Hepatocyte (in vitro differentiated cells): ENCODE measurements around the gene SHROOM3.

Experiments
- EZH2 ChIP-seq: fragments of 200-600 bp; sonication (generic); IDR thresholded peaks from 2 replicates; pipeline ENCODE4 v1.6.1; 2016; ENCODE audit warnings: antibody characterized with exemption, mild to moderate bottlenecking, borderline replicate concordance
- EZH2phosphoT487 ChIP-seq: fragments of 200-600 bp; sonication (generic); IDR thresholded peaks from one replicate; pipeline ENCODE4 v1.6.1; 2018; ENCODE audit warnings: antibody characterized with exemption, mild to moderate bottlenecking, low read depth, moderate library complexity; ENCODE audit not compliant: unreplicated experiment, severe bottlenecking
- TF ChIP-seq, protein P1 (sequence below): fragments of 200-600 bp; sonication (generic); IDR thresholded peaks from 2 replicates; pipeline ENCODE4 v1.5.1; 2016; ENCODE audit warnings: antibody characterized with exemption, mild to moderate bottlenecking; ENCODE audit not compliant: poor library complexity

DNA sequence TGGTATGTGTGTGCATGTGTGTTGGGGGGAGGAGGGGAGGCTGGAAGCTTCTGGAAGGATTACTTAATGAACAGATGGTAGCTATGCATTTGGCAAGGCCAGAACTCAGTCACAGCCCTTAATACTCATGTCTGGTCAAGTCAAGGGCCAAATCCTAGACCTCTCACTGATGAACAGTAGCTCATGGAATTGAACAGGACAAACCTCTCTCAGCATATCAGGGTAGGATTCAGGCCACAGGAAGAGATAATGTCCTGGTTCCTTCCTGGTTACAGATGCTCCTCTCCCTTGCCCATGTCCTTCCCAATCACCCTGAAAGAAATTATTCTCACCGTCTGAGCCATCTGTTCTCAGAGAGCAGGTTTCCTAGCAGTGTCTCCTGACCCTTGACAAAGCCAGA lies 297.2 kb downstream of the SHROOM3 start:
- TF ChIP-seq, protein P1, sequence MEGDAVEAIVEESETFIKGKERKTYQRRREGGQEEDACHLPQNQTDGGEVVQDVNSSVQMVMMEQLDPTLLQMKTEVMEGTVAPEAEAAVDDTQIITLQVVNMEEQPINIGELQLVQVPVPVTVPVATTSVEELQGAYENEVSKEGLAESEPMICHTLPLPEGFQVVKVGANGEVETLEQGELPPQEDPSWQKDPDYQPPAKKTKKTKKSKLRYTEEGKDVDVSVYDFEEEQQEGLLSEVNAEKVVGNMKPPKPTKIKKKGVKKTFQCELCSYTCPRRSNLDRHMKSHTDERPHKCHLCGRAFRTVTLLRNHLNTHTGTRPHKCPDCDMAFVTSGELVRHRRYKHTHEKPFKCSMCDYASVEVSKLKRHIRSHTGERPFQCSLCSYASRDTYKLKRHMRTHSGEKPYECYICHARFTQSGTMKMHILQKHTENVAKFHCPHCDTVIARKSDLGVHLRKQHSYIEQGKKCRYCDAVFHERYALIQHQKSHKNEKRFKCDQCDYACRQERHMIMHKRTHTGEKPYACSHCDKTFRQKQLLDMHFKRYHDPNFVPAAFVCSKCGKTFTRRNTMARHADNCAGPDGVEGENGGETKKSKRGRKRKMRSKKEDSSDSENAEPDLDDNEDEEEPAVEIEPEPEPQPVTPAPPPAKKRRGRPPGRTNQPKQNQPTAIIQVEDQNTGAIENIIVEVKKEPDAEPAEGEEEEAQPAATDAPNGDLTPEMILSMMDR = no peak
- TF ChIP-seq EZH2 (no peak), EZH2phosphoT487 (no peak)
